GM12891 (cell line): Measurements from ENCODE around the gene LYPD6B.

Source experiments
- POLR2A ChIP-seq: IDR thresholded peaks from 2 replicates; pipeline ENCODE4 v1.6.1; 2011; ENCODE audit warnings: low read depth, low read length, control low read depth
- POLR2AphosphoS5 ChIP-seq: IDR thresholded peaks from 2 replicates; pipeline ENCODE4 v1.6.1; 2011; ENCODE audit warnings: low read depth, low read length, control low read depth
- SPI1 ChIP-seq: IDR thresholded peaks from 2 replicates; pipeline ENCODE4 v1.6.1; 2011; ENCODE audit warnings: low read depth, low read length, control low read depth

DNA sequence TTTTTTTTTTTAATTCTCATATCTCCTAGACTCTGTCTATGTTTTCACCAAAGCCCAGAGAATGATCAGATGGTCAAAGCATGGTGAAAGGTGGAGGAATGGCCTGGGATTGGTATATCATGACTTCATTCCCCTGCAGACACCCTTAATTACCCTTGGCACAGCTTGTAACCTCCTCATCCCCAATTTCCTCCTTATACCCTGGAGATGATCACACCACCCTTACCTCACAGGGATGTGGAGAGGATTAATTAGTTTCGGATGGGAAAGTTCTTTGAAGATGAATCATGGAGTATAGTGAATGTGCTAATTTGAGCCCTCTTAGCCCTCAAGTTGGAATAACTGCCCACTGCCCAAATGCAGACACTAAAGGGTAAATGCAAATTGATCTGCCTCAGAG, 153.9 kb downstream of the LYPD6B start:
- TF ChIP-seq POLR2A (no peak), POLR2AphosphoS5 (no peak), SPI1 (no peak)
